Glomerular visceral epithelial cell (primary cell): ENCODE results near the gene SAA2.
"Not testable (repeated sequence)": the region's sequence is repeated elsewhere in the genome, so short reads cannot be mapped to it uniquely, and the experiment has no call there.

Experiments
- DNase-seq: peaks from one replicate; pipeline ENCODE4 v3.0.0-alpha.2; 2016; ENCODE audit errors: extremely low spot score

SAA2 gene

GRCh38 chr11:18253233-18253632 lies 4.8 kb upstream of the SAA2 start:
- DNase-seq, result no peak

GRCh38 chr11:18247191-18247581 lies 1.3 kb downstream of the SAA2 start:
- not testable (repeated sequence) for DNase-seq

DNA sequence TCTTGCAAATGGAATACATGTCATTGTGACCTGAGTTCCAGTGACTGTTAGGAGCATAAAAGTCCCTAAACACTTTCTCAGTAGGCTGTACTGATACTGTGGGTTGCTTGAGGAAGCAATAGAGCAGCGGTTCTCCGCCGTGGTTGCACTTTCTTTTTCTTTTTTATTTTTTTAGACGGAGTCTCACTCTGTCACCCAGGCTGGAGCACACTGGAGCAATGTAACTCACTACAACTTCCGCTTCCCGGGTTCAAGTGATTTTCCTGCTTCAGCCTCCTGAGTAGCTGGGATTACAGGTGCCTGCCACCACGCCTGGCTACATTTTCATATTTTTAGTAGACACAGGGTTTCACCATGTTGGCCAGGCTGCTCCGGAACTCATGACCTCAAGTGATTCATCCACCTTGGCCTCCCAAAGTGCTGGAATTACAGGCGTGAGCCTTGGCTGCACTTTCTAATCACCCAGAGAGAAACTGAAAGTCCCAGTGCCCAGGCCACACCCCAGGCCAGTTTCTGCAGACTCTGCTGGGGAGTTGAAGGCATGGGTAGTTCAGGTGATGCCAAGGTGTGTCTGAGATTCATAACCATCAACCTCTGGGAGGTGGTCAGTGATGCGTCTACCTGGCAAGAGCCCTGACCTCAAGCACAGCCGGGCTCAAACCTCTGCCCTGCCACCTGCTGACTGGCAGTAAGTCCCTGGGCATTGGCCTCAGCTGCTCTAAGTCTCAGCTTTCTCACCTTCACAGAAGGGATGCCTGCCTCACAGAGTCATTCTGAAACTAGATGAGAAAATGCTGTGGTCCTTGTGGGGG lies 1.9 kb downstream of the SAA2 start:
- not testable (repeated sequence) for DNase-seq

- no peak for DNase-seq
These were observed 3.1 kb downstream of the SAA2 start for GRCh38 chr11:18245396-18245795.

GRCh38 chr11:18243783-18244362 lies 4.6 kb downstream of the SAA2 start:
- DNase-seq, result peak; percentile 78

DNA sequence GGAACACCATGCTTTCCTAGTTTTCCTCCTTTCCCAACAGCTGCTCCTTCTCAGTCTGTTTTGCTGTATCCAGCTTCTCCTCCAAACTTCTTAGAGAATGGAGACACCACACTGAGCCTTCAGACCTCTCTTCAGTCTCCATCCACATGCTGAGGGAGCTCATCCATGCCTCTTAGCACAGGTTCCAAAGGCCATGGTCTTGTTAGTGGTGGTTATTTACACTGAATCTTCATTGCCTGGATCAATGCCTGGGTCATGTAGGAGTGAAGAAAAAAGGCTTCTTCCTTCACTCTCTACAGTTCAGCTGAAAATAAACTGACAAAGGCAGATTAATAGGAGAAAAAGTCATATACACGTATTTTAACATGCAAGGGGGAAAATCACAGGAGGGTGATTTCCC lies 8.8 kb downstream of the SAA2 start:
- no peak for DNase-seq

GRCh38 chr11:18236664-18237356 lies 11.7 kb downstream of the SAA2 start, which contains the start of gene SAA4:
Gene SAA4, minus strand, starts transcription at chr11:18236802. Its CDS starts 876 bp downstream, at chr11:18235926.
- no peak for DNase-seq

GRCh38 chr11:18235394-18236334 lies 12.8 kb downstream of the SAA2 start:
- no peak for DNase-seq

- DNase-seq, result no peak
These were observed 14.6 kb downstream of the SAA2 start for GRCh38 chr11:18233912-18234311.

GRCh38 chr11:18230859-18231258 lies 17.6 kb downstream of the SAA2 start:
- no peak for DNase-seq

- DNase-seq, result no peak
These were observed 19.0 kb downstream of the SAA2 start for GRCh38 chr11:18229501-18229900.

DNA sequence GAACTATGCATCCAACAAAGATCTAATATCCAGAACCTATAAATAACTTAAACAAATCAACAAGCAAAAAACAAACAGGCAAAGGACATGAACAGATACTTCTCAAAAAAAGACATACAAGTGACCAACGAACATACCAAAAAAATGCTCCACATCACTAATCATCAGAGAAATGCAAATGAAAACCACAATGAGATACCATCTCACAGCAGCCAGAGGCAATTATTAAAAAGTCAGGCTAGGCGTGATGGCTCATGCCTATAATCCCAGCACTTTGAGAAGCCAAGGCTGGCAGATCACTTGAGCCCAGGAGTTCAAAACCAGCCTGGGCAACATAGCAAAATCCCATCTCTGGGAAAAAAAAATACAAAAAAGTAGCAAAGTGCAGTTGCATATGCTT lies 22.6 kb downstream of the SAA2 start:
- DNase-seq, result no peak

GRCh38 chr11:18223591-18224387 lies 24.7 kb downstream of the SAA2 start:
- no peak for DNase-seq

GRCh38 chr11:18222814-18223421 lies 25.6 kb downstream of the SAA2 start:
- no peak for DNase-seq

- DNase-seq, result no peak
These were observed 27.1 kb downstream of the SAA2 start for GRCh38 chr11:18221274-18221876.

DNA sequence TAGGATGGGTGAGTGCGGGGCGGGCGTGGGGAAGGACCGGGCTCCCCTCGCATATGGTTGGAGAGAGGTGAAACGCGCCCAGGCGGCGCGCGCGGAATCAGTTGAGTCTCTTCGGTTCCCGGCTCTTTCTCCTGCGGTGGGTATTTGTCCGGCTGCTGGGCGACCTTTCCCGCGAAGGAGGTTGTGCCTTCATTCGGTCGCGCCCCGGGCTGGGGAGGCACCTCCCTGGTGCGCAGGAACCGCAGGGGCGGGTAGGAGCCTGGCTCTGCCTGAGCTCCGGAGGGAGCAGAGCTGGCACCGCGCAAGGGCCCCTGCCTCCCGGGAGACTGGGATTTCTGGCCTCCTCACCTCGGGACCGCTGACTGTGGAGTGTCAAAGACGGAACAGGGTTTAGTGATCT lies 39.4 kb downstream of the SAA2 start:
- DNase-seq, result no peak

DNA sequence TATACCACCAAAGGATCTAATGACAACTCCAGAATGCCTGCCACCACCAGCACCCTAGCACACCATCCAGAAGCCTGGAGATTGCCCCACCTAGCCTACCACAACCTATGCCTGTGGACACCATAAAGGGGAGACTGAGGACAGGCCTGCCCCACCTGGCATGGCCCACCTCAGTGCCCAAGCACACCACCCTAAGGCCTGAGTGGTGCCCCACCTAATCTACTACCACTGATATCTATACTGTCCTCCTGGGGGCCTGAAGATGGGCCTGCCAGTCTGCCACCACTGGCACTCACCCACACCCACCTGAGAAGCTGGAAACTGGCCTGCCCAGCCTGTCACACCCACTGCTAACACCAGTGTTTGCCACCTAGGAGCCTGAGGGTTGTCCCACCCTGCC lies 43.7 kb downstream of the SAA2 start:
- DNase-seq, result no peak

- no peak for DNase-seq
These were observed 44.2 kb downstream of the SAA2 start for GRCh38 chr11:18204220-18204619.

DNA sequence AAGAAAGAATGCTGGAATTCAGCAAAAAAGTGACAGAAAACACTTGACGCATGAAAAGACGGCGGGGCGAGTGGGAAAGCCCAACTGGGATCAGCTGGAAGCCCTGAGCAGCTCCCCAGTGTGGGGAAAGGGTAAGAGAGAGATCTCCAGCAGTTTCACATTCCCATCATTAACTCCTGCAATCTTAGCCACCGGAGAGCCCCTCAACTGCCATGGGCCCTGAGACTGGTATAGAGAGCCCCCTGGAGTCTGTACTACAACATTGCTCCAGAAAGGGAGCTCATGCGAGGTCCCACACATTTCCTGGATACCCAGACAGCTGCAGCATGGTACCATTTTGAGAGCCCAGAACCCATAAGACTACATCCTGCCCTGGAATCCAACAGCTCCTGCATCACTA lies 44.7 kb downstream of the SAA2 start:
- DNase-seq, result peak; percentile 12

DNA sequence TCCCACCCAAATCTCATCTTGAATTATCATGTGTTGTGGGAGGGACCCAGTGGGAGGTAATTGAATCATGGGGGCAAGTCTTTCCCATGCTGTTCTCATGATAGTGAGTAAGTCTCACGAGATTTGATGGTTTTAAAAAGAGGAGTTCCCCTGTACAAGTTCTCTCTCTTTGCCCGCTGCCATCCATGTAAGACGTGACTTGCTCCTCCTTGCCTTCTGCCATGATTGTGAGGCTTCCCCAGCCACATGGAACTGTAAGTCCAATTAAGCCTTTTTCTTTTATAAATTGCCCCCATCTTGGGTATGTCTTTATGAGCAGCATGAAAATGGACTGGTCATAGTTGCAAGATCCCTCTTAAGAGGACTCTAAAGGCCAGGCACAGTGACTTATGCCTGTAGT lies 50.7 kb downstream of the SAA2 start:
- DNase-seq, result not testable (repeated sequence)
